ENCODE results near the gene SEMA3G. TPM values are rescaled to one million over a fixed set of nuclear protein-coding genes. Genes with fewer than 3 reads are reported as not detected.

The SEMA3G gene
- polyA plus RNA-seq, 2 of the 4 experiments (the other 2 are of a cell fraction): 0.08 to 0.13 TPM

DNA sequence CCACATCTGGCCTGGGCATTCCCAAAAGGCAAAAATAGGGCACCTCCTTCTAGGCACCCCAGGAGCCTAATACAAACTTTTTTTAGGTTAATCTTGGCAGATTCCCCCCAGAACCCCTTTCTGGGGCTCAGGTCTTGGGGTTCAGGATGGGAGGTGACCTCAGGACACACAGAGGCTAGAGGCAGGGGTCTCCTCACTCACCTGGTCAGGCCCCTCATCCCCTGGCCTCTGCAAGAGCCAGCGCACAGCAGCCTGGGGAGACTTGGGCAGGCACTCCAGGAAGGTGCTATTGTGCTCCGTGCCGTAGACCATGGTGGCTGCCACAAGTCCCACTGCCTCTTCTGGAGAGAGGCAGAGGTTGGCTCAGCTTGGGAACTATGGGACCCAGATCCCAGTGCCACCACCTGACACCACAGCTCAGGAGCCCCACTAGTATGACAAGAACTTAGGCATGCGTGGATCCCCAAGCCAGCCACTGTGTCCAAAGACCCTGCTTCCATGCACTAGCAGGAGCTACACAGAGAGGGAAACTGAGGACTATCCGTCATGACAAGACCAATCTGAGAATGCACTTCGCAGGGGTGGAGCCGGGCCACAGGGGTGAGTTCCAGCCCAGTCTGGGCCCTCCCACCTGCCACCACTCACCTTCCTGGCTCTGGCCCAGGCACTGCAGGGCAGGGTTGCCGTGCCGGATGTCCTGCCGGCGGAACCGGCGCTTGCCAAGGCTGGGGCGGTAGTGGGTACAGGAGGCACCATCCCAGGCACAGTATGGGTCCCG, 7.4 kb downstream of the SEMA3G start:
- POLR2A ChIA-PET: interaction anchor here (0.5 kb wide), 1 partner anchor 27 kb away, joined by 3 read pairs; no protein-coding TSS in a partner anchor
- no peak for FAIRE-seq
- H3K4me3 ChIP-seq: no peak overlapping the region
- H3K4me1 ChIP-seq: no peaks in the 10 kb centered on the region
- H3K9me3 ChIP-seq: no peaks in the 10 kb centered on the region
- no peak for ATAC-seq
- WGBS (ENCODE audit: missing lambda C conversion rate): 93% methylated on average over 3 of the region's 15 CpGs
- H3K27ac ChIP-seq: no peak overlapping the region
- no peak for DNase-seq (ENCODE audit: low read depth in 1 of 2, low spot score in 1 of 2)
- CTCF ChIA-PET: interaction anchor here (1.4 to 20.8 kb wide), 3 partner anchors 9 to 145 kb away, joined by 3 to 351 read pairs (median 17); partner anchors contain the start of genes SEMA3G and TNNC1
- no peak overlapping the region for H3K4me2 ChIP-seq
- TF ChIP-seq, protein P1, sequence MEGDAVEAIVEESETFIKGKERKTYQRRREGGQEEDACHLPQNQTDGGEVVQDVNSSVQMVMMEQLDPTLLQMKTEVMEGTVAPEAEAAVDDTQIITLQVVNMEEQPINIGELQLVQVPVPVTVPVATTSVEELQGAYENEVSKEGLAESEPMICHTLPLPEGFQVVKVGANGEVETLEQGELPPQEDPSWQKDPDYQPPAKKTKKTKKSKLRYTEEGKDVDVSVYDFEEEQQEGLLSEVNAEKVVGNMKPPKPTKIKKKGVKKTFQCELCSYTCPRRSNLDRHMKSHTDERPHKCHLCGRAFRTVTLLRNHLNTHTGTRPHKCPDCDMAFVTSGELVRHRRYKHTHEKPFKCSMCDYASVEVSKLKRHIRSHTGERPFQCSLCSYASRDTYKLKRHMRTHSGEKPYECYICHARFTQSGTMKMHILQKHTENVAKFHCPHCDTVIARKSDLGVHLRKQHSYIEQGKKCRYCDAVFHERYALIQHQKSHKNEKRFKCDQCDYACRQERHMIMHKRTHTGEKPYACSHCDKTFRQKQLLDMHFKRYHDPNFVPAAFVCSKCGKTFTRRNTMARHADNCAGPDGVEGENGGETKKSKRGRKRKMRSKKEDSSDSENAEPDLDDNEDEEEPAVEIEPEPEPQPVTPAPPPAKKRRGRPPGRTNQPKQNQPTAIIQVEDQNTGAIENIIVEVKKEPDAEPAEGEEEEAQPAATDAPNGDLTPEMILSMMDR (IDR thresholded peaks at IDR 0.05): no peak
- TF ChIP-seq FOSB (CRISPR knock-in tag; IDR thresholded peaks at IDR 0.05) (no peak), HDAC2 (IDR thresholded peaks at IDR 0.05) (no peak)
- TF ChIP-seq, protein P2, sequence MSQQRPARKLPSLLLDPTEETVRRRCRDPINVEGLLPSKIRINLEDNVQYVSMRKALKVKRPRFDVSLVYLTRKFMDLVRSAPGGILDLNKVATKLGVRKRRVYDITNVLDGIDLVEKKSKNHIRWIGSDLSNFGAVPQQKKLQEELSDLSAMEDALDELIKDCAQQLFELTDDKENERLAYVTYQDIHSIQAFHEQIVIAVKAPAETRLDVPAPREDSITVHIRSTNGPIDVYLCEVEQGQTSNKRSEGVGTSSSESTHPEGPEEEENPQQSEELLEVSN (IDR thresholded peaks at IDR 0.05; ENCODE audit: borderline replicate concordance, low read depth): no peak

DNA sequence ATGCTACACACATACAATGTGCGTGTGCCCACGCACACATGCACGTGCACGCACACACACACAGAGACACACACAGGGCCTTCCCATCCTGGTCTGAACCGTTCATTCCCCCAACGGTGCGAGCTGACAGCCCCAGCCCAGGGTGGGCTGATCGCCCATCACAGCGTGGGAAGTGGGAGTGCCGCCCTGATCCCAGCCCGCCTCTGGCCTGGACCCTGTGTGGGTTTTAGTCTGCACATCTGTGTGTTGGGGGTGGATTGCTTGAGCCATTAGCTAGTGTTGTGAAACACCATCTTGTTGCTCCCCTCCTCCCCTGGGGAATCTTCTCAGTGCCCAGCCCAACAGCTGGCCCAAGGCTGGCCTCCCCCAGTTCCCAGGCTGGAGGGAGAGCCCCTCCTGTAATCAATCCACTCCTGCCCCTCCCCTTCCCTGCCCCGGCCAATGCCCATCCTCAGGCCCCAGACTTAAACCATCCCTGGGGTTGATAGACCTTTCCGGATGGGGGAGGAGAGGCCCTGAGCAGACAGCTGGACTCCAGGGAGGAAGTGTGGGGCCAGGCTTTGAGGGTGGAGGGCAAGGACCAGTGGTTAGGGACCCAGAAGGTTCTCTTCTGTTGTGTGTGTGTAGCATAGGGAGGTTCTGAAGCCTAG, 8.3 kb downstream of the SEMA3G start:
- no peak for TF ChIP-seq CBX2 (IDR thresholded peaks at IDR 0.05; ENCODE audit: borderline replicate concordance, low read depth)
- no peak for TF ChIP-seq EHF (CRISPR knock-in tag; IDR thresholded peaks at IDR 0.05)
- no peak for TF ChIP-seq CBX8 (IDR thresholded peaks at IDR 0.05)
- TF ChIP-seq RCOR1 (IDR thresholded peaks at IDR 0.05; ENCODE audit: low read depth, low read length): no peak
- TF ChIP-seq RNF2 (IDR thresholded peaks at IDR 0.05; ENCODE audit: borderline replicate concordance, low read depth): no peak
- TF ChIP-seq HOXB5 (CRISPR knock-in tag; IDR thresholded peaks at IDR 0.05): no peak
- TF ChIP-seq, protein P2 (IDR thresholded peaks at IDR 0.05; ENCODE audit: borderline replicate concordance, low read depth): no peak
- TF ChIP-seq TP53 (CRISPR knock-in tag; IDR thresholded peaks at IDR 0.05): no peak
- TF ChIP-seq MAFK (IDR thresholded peaks at IDR 0.05; ENCODE audit: partially characterized antibody): no peak
- no peak for TF ChIP-seq POLR2A (IDR thresholded peaks at IDR 0.05; ENCODE audit: low read length)
- TF ChIP-seq CHD4 (IDR thresholded peaks at IDR 0.05; ENCODE audit: borderline replicate concordance): no peak
- TF ChIP-seq GATA3 (IDR thresholded peaks at IDR 0.05; ENCODE audit: borderline replicate concordance): no peak
- no peak for TF ChIP-seq BHLHE40 (IDR thresholded peaks at IDR 0.05; ENCODE audit: low read depth, low read length)
- TF ChIP-seq, protein P1 (IDR thresholded peaks at IDR 0.05): no peak
- DNase-seq (ENCODE audit: low read depth in 1 of 2, low spot score in 1 of 2) (no peak), ATAC-seq (no peak), FAIRE-seq (no peak)
- Histone ChIP-seq H3K27ac (no peak overlapping the region), H3K4me1 (no peaks in the 10 kb centered on the region), H3K4me2 (no peak overlapping the region), H3K9me3 (no peaks in the 10 kb centered on the region), H3K4me3 (no peak overlapping the region)
- ChIA-PET CTCF (interaction anchor here (3.6 to 20.8 kb wide), 2 partner anchors 8 to 11 kb away, joined by 17 to 351 read pairs; partner anchors contain the start of genes SEMA3G and TNNC1), POLR2A (no interaction called here)
- 88% methylated on average over 11 of the region's 13 CpGs for WGBS (ENCODE audit: missing lambda C conversion rate)
